ENCODE results near the gene IL21R. TPM values are rescaled to one million over a fixed set of nuclear protein-coding genes. Genes with fewer than 3 reads are reported as not detected.

Gene IL21R
- total and polyA plus RNA-seq, 9 of the 15 experiments (the other 6 are each of a cell fraction or from before 2014, with no cell fraction given) = 0.04 to 0.34 (median 0.18) TPM; not detected in 1

DNA sequence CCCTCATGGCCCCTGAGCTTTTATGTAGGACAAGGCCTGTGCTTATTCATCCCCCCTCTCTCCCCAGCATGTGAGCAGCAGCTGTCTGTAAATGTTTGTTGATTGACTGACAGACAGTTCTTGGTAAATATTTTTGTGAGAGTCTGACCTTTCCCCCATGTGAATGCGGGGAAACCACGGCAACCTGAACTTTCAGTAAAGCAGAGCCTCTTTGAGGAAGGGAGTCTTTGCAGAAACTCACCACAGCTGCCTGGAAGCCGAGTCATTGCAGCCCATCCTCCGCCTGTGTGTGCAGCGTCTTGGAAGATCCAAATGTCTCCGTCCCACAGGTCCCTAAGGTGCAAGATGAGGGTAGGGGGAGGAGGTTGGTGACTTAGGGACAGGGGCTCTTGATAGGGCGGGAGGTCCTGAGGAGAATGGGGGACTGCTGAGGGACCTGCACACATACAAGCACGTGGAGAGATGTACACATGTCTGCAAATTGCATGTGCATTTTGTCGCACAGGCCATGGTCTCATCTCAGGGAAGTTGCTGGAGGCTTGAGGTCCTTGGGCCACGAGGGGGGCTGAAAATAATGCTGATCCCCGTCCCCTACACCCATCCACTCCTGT lies 23.0 kb upstream of the IL21R start:
- H3K9ac ChIP-seq (ENCODE audit: insufficient read depth in 1 of 2, low read depth in 2 of 2, low read length in 2 of 2) = no peak overlapping the region
- H3K79me2 ChIP-seq (ENCODE audit: control insufficient read depth, insufficient read depth, low read length) = no peaks in the 10 kb centered on the region
- H2AFZ ChIP-seq (ENCODE audit: low read depth, low read length) = no peak overlapping the region
- peaks cover 9 to 49% of the 10 kb centered on the region in 2 experiments for H3K27me3 ChIP-seq (ENCODE audit: control insufficient read depth in 2 of 2, insufficient read depth in 2 of 2, low read length in 2 of 2)
- in situ Hi-C loops (cut with MboI) = no loop called here
- no peak overlapping the region for H3K4me3 ChIP-seq
- no peaks in the 10 kb centered on the region for H3K9me3 ChIP-seq (replicated peaks; ENCODE audit: control insufficient read depth, insufficient read depth, low read depth, low read length)
- CTCF ChIA-PET (ENCODE audit: low intra/inter-chr PET ratio) = no interaction called here
- H3K27ac ChIP-seq (ENCODE audit: extremely low read depth, low read depth, low read length) = no peak overlapping the region
- intact Hi-C loops (cut with micrococcal nuclease) = no loop called here
- POLR2A ChIA-PET = no interaction called here
- ATAC-seq (no peak), DNase-seq (ENCODE audit: extremely low read depth in 1 of 4, low spot score in 3 of 4) (no peak), FAIRE-seq (no peak)
- WGBS (ENCODE audit: insufficient coverage, low coverage, missing lambda C conversion rate) = 9% methylated on average over 11 of the region's 11 CpGs
- H3K4me1 ChIP-seq (replicated peaks in 1 of 2; ENCODE audit: control insufficient read depth in 2 of 2, insufficient read depth in 2 of 2, low read length in 2 of 2) = no peaks in the 10 kb centered on the region; a peak in 1 of 5 replicates
- no peaks in the 10 kb centered on the region for H4K20me1 ChIP-seq (replicated peaks; ENCODE audit: control insufficient read depth, insufficient read depth, low read length)
- BruUV-seq (replicated peaks) = no TSS peak
- TF ChIP-seq ZNF3 (CRISPR knock-in tag; IDR thresholded peaks at IDR 0.05) = 0 out of 2 replicates have a peak, but pooled peaks have one; percentile 44
- no peak for TF ChIP-seq ZNF408 (CRISPR knock-in tag; IDR thresholded peaks at IDR 0.05; ENCODE audit: low read depth)
- H3K36me3 ChIP-seq (ENCODE audit: control insufficient read depth, insufficient read depth, low read length) = no peaks in the 10 kb centered on the region
- H3K4me2 ChIP-seq (ENCODE audit: insufficient read depth, low read length) = no peak overlapping the region
- H3K9me1 ChIP-seq (ENCODE audit: control insufficient read depth, insufficient read depth, low read length) = no peaks in the 10 kb centered on the region

DNA sequence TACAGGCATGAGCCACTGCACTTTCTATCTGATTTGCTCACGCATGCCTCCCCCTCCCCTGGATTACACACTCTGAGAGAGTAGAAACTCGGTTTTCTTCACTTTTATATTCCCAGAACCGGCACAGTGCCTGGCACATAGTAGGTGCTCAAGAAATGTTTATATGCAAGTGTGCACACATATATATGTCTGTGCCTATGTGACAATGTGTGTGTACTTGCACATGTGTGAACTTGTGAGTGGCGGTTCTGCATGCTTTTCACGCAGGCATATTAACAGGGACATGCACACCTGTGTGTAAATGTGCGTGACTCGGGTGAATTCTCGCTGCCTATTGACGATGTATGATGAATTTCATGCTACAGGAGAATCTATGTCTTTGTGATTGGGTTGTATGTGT lies 22.1 kb upstream of the IL21R start:
- TF ChIP-seq ZKSCAN1 (IDR thresholded peaks at IDR 0.05; ENCODE audit: low read depth, low read length) (peak; percentile 57; the same call in 1 of the 2 replicates), CHD4 (IDR thresholded peaks at IDR 0.05; ENCODE audit: insufficient read depth, insufficient replicate concordance, low read depth, low read length, poor library complexity, severe bottlenecking) (no peak), ZNF436 (CRISPR knock-in tag; IDR thresholded peaks at IDR 0.05) (no peak), ZNF274 (IDR thresholded peaks at IDR 0.05; ENCODE audit: borderline replicate concordance, low read depth, low read length) (no peak)
- Histone ChIP-seq H3K9ac (ENCODE audit: insufficient read depth in 1 of 2, low read depth in 2 of 2, low read length in 2 of 2) (no peak overlapping the region), H2AFZ (ENCODE audit: low read depth, low read length) (no peak overlapping the region), H3K4me2 (ENCODE audit: insufficient read depth, low read length) (no peak overlapping the region), H3K9me3 (replicated peaks; ENCODE audit: control insufficient read depth, insufficient read depth, low read depth, low read length) (no peaks in the 10 kb centered on the region), H3K9me1 (ENCODE audit: control insufficient read depth, insufficient read depth, low read length) (no peaks in the 10 kb centered on the region), H3K27me3 (ENCODE audit: control insufficient read depth in 2 of 2, insufficient read depth in 2 of 2, low read length in 2 of 2) (peaks cover 12 to 56% of the 10 kb centered on the region in 2 experiments), H3K27ac (ENCODE audit: extremely low read depth, low read depth, low read length) (no peak overlapping the region), H3K79me2 (ENCODE audit: control insufficient read depth, insufficient read depth, low read length) (no peaks in the 10 kb centered on the region), H3K36me3 (ENCODE audit: control insufficient read depth, insufficient read depth, low read length) (no peaks in the 10 kb centered on the region), H4K20me1 (replicated peaks; ENCODE audit: control insufficient read depth, insufficient read depth, low read length) (no peaks in the 10 kb centered on the region), H3K4me3 (no peak overlapping the region), H3K4me1 (replicated peaks in 1 of 2; ENCODE audit: control insufficient read depth in 2 of 2, insufficient read depth in 2 of 2, low read length in 2 of 2) (no peaks in the 10 kb centered on the region; a peak in 1 of 5 replicates)
- FAIRE-seq (no peak), DNase-seq (ENCODE audit: extremely low read depth in 1 of 4, low spot score in 3 of 4) (no peak), ATAC-seq (no peak)
- intact Hi-C loops (cut with micrococcal nuclease) (no loop called here), in situ Hi-C loops (cut with MboI) (no loop called here)
- WGBS (ENCODE audit: insufficient coverage, low coverage, missing lambda C conversion rate) = under 1% methylated on average over 9 of the region's 9 CpGs
- CTCF ChIA-PET (ENCODE audit: low intra/inter-chr PET ratio) = no interaction called here
- POLR2A ChIA-PET = no interaction called here
- BruUV-seq (replicated peaks) = no TSS peak
